AG09309 (cell line): Measurements from ENCODE around the gene IFITM5.
"Not testable (repeated sequence)": the region's sequence is repeated elsewhere in the genome, so short reads cannot be mapped to it uniquely, and the experiment has no call there.

Source experiments
- DNase-seq: peaks from one replicate; pipeline ENCODE4 v3.0.0-alpha.2; 2010; ENCODE audit warnings: low read depth
- H3K4me3 ChIP-seq: 2 replicates; pipeline ENCODE4 v1.5.1; 2011; ENCODE audit warnings: mild to moderate bottlenecking, low read depth, low read length, moderate library complexity; ENCODE audit not compliant: control insufficient read depth
- TF ChIP-seq, protein P1 (sequence below): IDR thresholded peaks from 2 replicates; pipeline ENCODE4 v1.5.1; 2011; ENCODE audit warnings: mild to moderate bottlenecking, low read depth, low read length, inconsistent platforms; ENCODE audit not compliant: insufficient read depth, control insufficient read depth; ENCODE audit errors: missing control alignments

IFITM5 gene

DNA sequence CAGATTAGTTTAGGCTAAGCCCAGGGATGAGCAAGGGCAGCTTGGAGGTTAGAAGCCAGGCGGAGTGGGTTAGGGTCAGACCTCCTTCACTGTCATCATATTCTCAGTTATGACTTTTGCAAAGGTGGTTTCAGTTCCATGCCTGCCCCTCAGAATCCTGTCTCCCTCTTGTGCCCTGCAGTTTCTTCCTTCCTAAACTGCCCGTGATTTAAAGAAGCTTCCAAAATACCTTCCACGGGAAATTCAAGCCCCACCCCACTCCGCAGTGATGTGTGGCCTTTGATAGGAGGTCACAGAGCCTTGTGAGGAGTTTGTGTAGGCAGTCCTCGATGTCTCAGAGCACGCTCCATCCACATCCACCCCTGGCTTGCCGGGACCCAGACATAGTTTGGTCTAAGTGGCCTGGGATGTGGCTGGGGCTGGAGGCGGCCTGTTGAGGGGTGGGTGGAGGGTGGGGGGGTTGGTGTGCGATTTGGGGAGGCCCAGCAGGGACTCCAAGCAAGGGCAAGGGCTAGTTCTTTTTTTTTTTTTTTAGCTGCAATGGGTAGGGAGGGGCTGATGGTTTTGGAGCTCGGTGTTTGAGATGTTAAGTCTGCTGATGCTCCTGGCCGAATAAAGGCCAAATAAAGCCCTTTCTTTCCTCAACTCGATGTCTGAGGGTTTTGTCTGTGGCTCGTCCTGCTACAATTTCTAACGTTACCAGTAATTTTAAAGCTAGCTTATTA, 12.9 kb upstream of the IFITM5 start:
- TF ChIP-seq, protein P1, sequence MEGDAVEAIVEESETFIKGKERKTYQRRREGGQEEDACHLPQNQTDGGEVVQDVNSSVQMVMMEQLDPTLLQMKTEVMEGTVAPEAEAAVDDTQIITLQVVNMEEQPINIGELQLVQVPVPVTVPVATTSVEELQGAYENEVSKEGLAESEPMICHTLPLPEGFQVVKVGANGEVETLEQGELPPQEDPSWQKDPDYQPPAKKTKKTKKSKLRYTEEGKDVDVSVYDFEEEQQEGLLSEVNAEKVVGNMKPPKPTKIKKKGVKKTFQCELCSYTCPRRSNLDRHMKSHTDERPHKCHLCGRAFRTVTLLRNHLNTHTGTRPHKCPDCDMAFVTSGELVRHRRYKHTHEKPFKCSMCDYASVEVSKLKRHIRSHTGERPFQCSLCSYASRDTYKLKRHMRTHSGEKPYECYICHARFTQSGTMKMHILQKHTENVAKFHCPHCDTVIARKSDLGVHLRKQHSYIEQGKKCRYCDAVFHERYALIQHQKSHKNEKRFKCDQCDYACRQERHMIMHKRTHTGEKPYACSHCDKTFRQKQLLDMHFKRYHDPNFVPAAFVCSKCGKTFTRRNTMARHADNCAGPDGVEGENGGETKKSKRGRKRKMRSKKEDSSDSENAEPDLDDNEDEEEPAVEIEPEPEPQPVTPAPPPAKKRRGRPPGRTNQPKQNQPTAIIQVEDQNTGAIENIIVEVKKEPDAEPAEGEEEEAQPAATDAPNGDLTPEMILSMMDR: no peak
- H3K4me3 ChIP-seq: peak overlapping the region; percentile 8
- DNase-seq: no peak

DNA sequence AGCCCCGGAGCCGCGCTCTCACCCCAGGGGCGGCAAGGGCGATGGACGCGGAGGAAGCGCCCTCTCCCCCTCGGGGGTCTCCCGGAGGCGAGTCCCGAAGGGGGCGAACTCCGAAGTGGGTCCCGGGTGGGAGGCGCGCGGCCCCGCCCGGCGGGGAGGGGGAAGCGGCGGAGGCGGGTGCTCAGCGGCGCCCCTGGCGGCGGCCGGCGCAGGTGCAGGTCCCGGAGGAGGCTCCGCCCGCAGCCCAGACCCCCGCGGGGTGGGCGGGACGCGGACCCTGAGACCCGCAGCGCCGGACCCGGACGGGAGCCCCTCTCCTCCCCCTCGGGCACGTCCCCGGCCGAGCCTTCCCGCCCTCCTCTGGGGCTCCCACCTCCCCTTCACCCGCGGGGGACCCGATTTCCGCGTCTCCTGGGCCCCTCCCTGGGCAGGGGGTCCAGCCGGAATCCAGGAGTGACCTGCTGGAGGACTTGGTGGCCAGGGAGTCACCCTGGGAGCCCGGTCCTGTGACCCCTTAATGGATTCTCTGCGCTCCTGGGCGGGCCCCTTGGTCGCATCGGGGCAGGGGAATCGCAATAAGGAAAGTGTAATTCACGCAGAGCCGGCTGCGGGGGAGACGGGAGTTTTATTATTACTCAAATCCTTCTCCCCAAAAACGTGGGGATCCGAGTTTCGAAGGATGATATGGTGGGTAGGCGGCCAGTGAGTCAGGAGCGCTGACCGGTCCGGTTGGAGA, 11.9 kb upstream of the IFITM5 start:
- DNase-seq: not testable (repeated sequence)
- H3K4me3 ChIP-seq: peak overlapping the region; percentile 9; the same call in 1 of the 2 replicates

GRCh38 chr11:309979-310572, 10.8 kb upstream of the IFITM5 start:
- H3K4me3 ChIP-seq: peak overlapping the region; percentile 63
- DNase-seq: not testable (repeated sequence)

GRCh38 chr11:308740-309665, 9.7 kb upstream of the IFITM5 start:
- H3K4me3 ChIP-seq: peak overlapping the region; percentile 63
- not testable (repeated sequence) for DNase-seq

DNA sequence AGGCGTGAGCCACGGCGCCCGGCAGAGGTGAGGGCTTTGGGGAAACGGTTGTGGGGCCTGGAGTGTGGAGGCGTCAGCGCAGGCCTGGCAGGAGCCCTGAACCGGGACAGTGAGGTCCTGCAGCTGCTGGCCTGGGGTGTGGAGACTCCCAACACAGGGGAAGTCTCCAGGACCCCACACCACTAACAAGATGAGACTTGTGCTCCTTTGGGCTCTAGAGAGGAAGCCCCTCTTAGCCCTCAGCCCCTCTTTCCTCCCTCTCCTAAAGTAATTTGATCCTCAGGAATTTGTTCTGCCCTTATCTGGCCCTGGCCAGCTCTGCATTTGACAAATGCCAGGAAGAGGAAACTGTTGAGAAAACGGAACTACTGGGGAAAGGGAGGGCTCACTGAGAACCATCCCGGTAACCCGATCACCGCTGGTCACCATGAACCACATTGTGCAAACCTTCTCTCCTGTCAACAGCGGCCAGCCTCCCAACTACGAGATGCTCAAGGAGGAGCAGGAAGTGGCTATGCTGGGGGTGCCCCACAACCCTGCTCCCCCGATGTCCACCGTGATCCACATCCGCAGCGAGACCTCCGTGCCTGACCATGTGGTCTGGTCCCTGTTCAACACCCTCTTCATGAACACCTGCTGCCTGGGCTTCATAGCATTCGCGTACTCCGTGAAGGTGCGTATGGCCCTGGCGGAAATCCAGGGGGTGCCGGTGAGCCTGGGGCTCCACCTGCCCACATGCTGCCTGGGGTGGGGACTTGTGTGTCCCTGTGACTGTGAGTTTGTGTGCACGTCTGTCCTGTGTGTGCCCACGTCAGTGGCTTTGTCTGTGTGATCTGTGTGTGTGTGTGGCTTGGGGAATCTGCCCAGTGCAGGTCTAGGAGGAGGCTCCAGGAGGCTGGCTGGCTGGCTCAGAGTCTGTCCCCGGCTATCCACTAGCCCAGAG, 8.7 kb upstream of the IFITM5 start, which contains the start of gene IFITM2:
Gene IFITM2, plus strand, starts transcription at position 51 of the 943 bp plus-strand sequence. Its CDS starts 377 bp downstream, at position 428.
- peak; percentile 62 for DNase-seq

GRCh38 chr11:306645-307371, 7.5 kb upstream of the IFITM5 start:
- H3K4me3 ChIP-seq: no peak overlapping the region
- no peak for DNase-seq
- TF ChIP-seq, protein P1: no peak

More for the DNA sequence above, 8.7 kb upstream of the IFITM5 start, which contains the start of gene IFITM2:
- peak within 1 kb of the TSS; percentile 63 for H3K4me3 ChIP-seq

DNA sequence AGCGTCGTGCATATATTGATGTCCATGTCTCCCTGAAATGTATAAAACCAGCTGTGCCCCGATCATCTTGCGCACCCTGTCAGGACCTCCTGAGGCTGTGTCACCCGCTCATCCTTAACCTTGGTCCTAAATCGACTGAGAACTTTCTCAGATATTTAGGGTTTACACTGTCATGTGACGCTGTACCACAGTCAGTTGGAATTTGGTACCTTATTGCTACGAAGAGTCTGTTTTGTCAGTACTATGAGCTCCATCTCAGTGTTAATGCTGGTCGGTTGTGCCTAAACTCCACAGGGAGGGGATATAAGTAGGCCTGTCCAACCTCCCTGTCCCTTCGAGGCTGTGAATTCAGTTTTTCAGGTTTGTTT, 6.5 kb upstream of the IFITM5 start:
- DNase-seq: no peak
- H3K4me3 ChIP-seq: no peak overlapping the region
- TF ChIP-seq, protein P1: no peak
